PC-9 (cell line): Measurements from ENCODE around the gene ACBD3. TPM values are rescaled to one million over a fixed set of nuclear protein-coding genes. Genes with fewer than 3 reads are reported as not detected.

Experiments
- BruUV-seq: library from RNA; stranded (reverse); fragments of 400-500 nt; replicated peaks from 2 replicates; lab custom pipeline; 2021; lab: Mats Ljungman, UMichigan
- CTCF ChIA-PET: fragments of 300-600 bp; sonication (Branson Sonifier 250); formaldehyde crosslinking; loops from one replicate; lab custom pipeline; 2022; ENCODE audit warnings: antibody characterized with exemption; lab: Charles Lee
- POLR2A ChIA-PET: fragments of 300-600 bp; sonication (Branson Sonifier 250); formaldehyde crosslinking; loops from one replicate; lab custom pipeline; 2022; ENCODE audit warnings: antibody characterized with exemption; ENCODE audit not compliant: unreplicated experiment; lab: Charles Lee
- DNase-seq, 2 experiments: peaks; one replicate each; pipeline versions ENCODE4 v3.0.0 to v3.0.0-alpha.2; 2015 to 2022; ENCODE audit warnings: mixed read lengths in 1 of 2
- H2AFZ ChIP-seq: fragments of 200-600 bp; sonication (generic); 2 replicates; pipeline ENCODE4 v1.8.1; 2017; ENCODE audit warnings: antibody characterized with exemption
- H3F3A ChIP-seq: fragments of 200-600 bp; sonication (generic); 2 replicates; pipeline ENCODE4 v1.8.1; 2017; ENCODE audit warnings: antibody characterized with exemption, mild to moderate bottlenecking, low read depth; ENCODE audit not compliant: insufficient read depth
- H3K27ac ChIP-seq: fragments of 200-600 bp; sonication (generic); 2 replicates; pipeline ENCODE4 v1.6.1; 2016; ENCODE audit warnings: mixed run types
- H3K27me3 ChIP-seq: fragments of 200-600 bp; sonication (generic); 2 replicates; pipeline ENCODE4 v1.6.1; 2016; ENCODE audit warnings: low read depth, mixed run types; ENCODE audit not compliant: insufficient read depth
- H3K36me3 ChIP-seq: fragments of 200-600 bp; sonication (generic); 2 replicates; pipeline ENCODE4 v1.6.1; 2016; ENCODE audit warnings: low read depth, mixed run types
- H3K4me1 ChIP-seq: fragments of 200-600 bp; sonication (generic); replicated peaks from 2 replicates; pipeline ENCODE4 v1.6.1; 2016; ENCODE audit warnings: mixed run types; ENCODE audit not compliant: insufficient read depth
- H3K4me2 ChIP-seq: fragments of 200-600 bp; sonication (generic); 2 replicates; pipeline ENCODE4 v1.6.1; 2017; ENCODE audit warnings: mixed run types
- H3K4me3 ChIP-seq: fragments of 200-600 bp; sonication (generic); 2 replicates; pipeline ENCODE4 v1.6.1; 2016; ENCODE audit warnings: mixed run types
- H3K79me2 ChIP-seq: fragments of 200-600 bp; sonication (generic); 2 replicates; pipeline ENCODE4 v1.6.1; 2017; ENCODE audit warnings: low read depth, mixed run types
- H3K9me2 ChIP-seq: fragments of 200-600 bp; sonication (generic); 2 replicates; pipeline ENCODE4 v1.8.1; 2017; ENCODE audit warnings: mild to moderate bottlenecking; ENCODE audit not compliant: insufficient read depth
- H3K9me3 ChIP-seq: fragments of 200-600 bp; sonication (generic); 2 replicates; pipeline ENCODE4 v1.8.1; 2016; ENCODE audit warnings: low read depth; ENCODE audit not compliant: insufficient read depth
- H4K20me1 ChIP-seq: fragments of 200-600 bp; sonication (generic); 2 replicates; pipeline ENCODE4 v1.8.1; 2017; ENCODE audit not compliant: insufficient read depth
- EZH2 ChIP-seq: fragments of 200-600 bp; sonication (generic); IDR thresholded peaks from 2 replicates; pipeline ENCODE4 v1.8.0; 2017; ENCODE audit warnings: antibody characterized with exemption, low read depth
- intact Hi-C: fragments of 100-400 bp; cut with micrococcal nuclease; formaldehyde crosslinking; loops from one replicate; pipeline ENCODE4 v1.10.0; 2022; ENCODE audit not compliant: unreplicated experiment
- total RNA-seq: library from RNA; stranded (reverse); gene quantifications from 2 replicates; pipeline ENCODE4 v1.2.3, GENCODE V29; 2021
- TF ChIP-seq, protein P1 (sequence below): fragments of 200-600 bp; sonication (generic); conservative IDR thresholded peaks from 2 replicates; pipeline ENCODE4 v1.6.1; 2017; ENCODE audit warnings: mixed run types, antibody characterized with exemption, mild to moderate bottlenecking, moderate library complexity

ACBD3 gene
- total RNA-seq, 1 experiment from 2014 or later: 46.4 TPM

DNA sequence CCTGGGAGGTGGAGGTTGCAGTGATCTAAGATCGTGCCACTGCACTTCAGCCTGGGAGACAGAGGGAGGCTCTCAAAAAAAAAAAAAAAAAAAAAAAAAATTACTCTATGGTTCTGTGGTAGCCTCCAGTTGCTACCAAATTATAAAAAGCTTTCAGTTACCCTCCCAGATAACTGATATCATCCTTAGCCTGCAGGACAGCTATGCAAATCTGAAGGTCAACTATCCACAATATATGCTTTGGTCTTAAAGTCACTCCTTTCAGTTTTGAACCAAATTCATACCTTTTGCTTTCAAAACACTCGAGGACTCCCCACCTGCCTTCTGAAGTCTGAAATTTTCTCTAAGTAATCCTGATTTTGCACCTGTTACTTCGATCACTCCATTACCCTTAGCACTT lies 40.1 kb upstream of the ACBD3 start:
- H3K79me2 ChIP-seq: no peaks in the 10 kb centered on the region
- no peak overlapping the region for H2AFZ ChIP-seq
- POLR2A ChIA-PET: no interaction called here
- no peaks in the 10 kb centered on the region for H3K4me1 ChIP-seq
- no peak overlapping the region for H3K4me2 ChIP-seq
- H3K27me3 ChIP-seq: no peaks in the 10 kb centered on the region
- peaks cover 5% of the 10 kb centered on the region for H3F3A ChIP-seq
- no peak overlapping the region for H3K27ac ChIP-seq
- TSS peak; percentile 12 for BruUV-seq
- CTCF ChIA-PET: no interaction called here
- no peaks in the 10 kb centered on the region for H4K20me1 ChIP-seq
- DNase-seq: no peak
- H3K9me2 ChIP-seq: no peaks in the 10 kb centered on the region
- H3K9me3 ChIP-seq: no peaks in the 10 kb centered on the region
- intact Hi-C loops: no loop called here
- no peaks in the 10 kb centered on the region for H3K36me3 ChIP-seq
- H3K4me3 ChIP-seq: no peak overlapping the region
- TF ChIP-seq EZH2: no peak

DNA sequence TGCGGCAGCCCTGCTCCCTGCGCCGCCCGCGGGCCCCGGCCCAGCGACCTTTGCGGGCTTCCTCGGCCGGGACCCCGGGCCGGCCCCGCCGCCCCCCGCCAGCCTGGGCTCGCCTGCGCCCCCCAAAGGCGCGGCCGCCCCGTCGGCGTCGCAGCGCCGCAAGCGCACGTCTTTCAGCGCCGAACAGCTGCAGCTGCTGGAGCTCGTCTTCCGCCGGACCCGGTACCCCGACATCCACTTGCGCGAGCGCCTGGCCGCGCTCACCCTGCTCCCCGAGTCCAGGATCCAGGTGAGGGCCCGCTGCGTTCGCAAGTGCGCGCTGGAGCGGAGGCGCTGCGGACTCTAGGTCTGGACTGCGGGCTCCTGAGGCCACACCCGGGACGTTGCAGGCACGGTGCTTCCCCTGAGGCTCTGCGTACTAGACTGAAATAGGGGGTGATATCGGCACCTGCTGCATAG lies 37.3 kb upstream of the ACBD3 start:
- no TSS peak for BruUV-seq
- TF ChIP-seq, protein P1, sequence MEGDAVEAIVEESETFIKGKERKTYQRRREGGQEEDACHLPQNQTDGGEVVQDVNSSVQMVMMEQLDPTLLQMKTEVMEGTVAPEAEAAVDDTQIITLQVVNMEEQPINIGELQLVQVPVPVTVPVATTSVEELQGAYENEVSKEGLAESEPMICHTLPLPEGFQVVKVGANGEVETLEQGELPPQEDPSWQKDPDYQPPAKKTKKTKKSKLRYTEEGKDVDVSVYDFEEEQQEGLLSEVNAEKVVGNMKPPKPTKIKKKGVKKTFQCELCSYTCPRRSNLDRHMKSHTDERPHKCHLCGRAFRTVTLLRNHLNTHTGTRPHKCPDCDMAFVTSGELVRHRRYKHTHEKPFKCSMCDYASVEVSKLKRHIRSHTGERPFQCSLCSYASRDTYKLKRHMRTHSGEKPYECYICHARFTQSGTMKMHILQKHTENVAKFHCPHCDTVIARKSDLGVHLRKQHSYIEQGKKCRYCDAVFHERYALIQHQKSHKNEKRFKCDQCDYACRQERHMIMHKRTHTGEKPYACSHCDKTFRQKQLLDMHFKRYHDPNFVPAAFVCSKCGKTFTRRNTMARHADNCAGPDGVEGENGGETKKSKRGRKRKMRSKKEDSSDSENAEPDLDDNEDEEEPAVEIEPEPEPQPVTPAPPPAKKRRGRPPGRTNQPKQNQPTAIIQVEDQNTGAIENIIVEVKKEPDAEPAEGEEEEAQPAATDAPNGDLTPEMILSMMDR: no peak
- TF ChIP-seq EZH2: no peak
- Histone ChIP-seq H3K4me1 (no peaks in the 10 kb centered on the region), H3K27me3 (no peaks in the 10 kb centered on the region), H3F3A (peaks cover 5% of the 10 kb centered on the region; the same call in 1 of the 2 replicates), H3K9me2 (no peaks in the 10 kb centered on the region), H4K20me1 (no peaks in the 10 kb centered on the region), H3K36me3 (no peaks in the 10 kb centered on the region), H3K79me2 (no peaks in the 10 kb centered on the region), H3K9me3 (no peaks in the 10 kb centered on the region), H2AFZ (no peak overlapping the region), H3K4me2 (no peak overlapping the region), H3K4me3 (no peak overlapping the region), H3K27ac (no peak overlapping the region)
- DNase-seq: no peak
- intact Hi-C loops: no loop called here
- POLR2A ChIA-PET: no interaction called here
- CTCF ChIA-PET: no interaction called here

GRCh38 chr1:226223157-226223785 lies 36.7 kb upstream of the ACBD3 start, which contains the start of gene MIXL1:
Gene MIXL1 (plus strand): TSS chr1:226223664. CDS start chr1:226223682, 18 bp downstream.
- no peak for DNase-seq
- BruUV-seq: no TSS peak
- ChIA-PET CTCF (interaction anchor here (0.7 kb wide), 1 partner anchor 124 kb away, joined by 3 read pairs; no protein-coding TSS in a partner anchor), POLR2A (no interaction called here)
- intact Hi-C loops: no loop called here
- Histone ChIP-seq H3K4me1 (no peaks in the 10 kb centered on the region), H4K20me1 (no peaks in the 10 kb centered on the region), H3K4me2 (no peak within 1 kb of the TSS), H3K9me2 (no peaks in the 10 kb centered on the region), H3K27ac (no peak within 1 kb of the TSS), H3K36me3 (no peaks in the 10 kb centered on the region), H3K4me3 (no peak within 1 kb of the TSS), H3F3A (peaks cover 5% of the 10 kb centered on the region; the same call in 1 of the 2 replicates), H2AFZ (no peak within 1 kb of the TSS), H3K9me3 (no peaks in the 10 kb centered on the region), H3K79me2 (no peaks in the 10 kb centered on the region), H3K27me3 (no peaks in the 10 kb centered on the region)
- TF ChIP-seq, protein P1: no peak
- TF ChIP-seq EZH2: no peak
